HG03432 (cell line): ENCODE results near the gene COL6A2.
"Not testable (repeated sequence)": the region's sequence is repeated elsewhere in the genome, so short reads cannot be mapped to it uniquely, and the experiment has no call there.

Experiments used
- ATAC-seq: cut with Tn5 transposase; IDR thresholded peaks from one replicate; pipeline ENCODE4 v1.9.1; 2021; ENCODE audit warnings: mild to moderate bottlenecking, moderate library complexity; ENCODE audit not compliant: unreplicated experiment

Gene COL6A2

GRCh38 chr21:46092811-46093667, 4.9 kb upstream of the COL6A2 start:
- ATAC-seq, result no peak

GRCh38 chr21:46093668-46094400, 4.1 kb upstream of the COL6A2 start:
- ATAC-seq, result no peak

- no peak for ATAC-seq
These were observed 3.4 kb upstream of the COL6A2 start for GRCh38 chr21:46094401-46095082.

- no peak for ATAC-seq
These were observed 2.7 kb upstream of the COL6A2 start for GRCh38 chr21:46095083-46095719.

- ATAC-seq, result no peak
These were observed 1.9 kb upstream of the COL6A2 start for GRCh38 chr21:46095814-46096595.

GRCh38 chr21:46096596-46097335, 1.1 kb upstream of the COL6A2 start:
- ATAC-seq, result no peak

GRCh38 chr21:46098303-46099141, 610 bp downstream of the COL6A2 start:
- ATAC-seq, result no peak

- ATAC-seq, result no peak
These were observed 1.6 kb downstream of the COL6A2 start for GRCh38 chr21:46099476-46099875.

GRCh38 chr21:46100020-46100419, 2.1 kb downstream of the COL6A2 start:
- no peak for ATAC-seq

GRCh38 chr21:46100426-46100825, 2.5 kb downstream of the COL6A2 start:
- no peak for ATAC-seq

- no peak for ATAC-seq
These were observed 3.0 kb downstream of the COL6A2 start for GRCh38 chr21:46100906-46101305.

- no peak for ATAC-seq
These were observed 6.2 kb downstream of the COL6A2 start for GRCh38 chr21:46104104-46104503.

- not testable (repeated sequence) for ATAC-seq
These were observed 9.5 kb downstream of the COL6A2 start for GRCh38 chr21:46107376-46107775.

GRCh38 chr21:46108827-46109312, 11.0 kb downstream of the COL6A2 start:
- ATAC-seq, result no peak

GRCh38 chr21:46109313-46110221, 11.7 kb downstream of the COL6A2 start:
- no peak for ATAC-seq

- ATAC-seq, result no peak
These were observed 12.7 kb downstream of the COL6A2 start for GRCh38 chr21:46110499-46111192.

- no peak for ATAC-seq
These were observed 13.3 kb downstream of the COL6A2 start for GRCh38 chr21:46111193-46111571.
